GM21717 (cell line): ENCODE data around the gene CCNT2.
"Not testable (repeated sequence)": the region's sequence is repeated elsewhere in the genome, so short reads cannot be mapped to it uniquely, and the experiment has no call there.

ENCODE experiments used
- ATAC-seq: cut with Tn5 transposase; IDR thresholded peaks from one replicate; pipeline ENCODE4 v1.9.1; 2021; ENCODE audit warnings: mild to moderate bottlenecking, moderate library complexity; ENCODE audit not compliant: unreplicated experiment

The CCNT2 gene

GRCh38 chr2:134918526-134919340 lies at the start of gene CCNT2:
Gene CCNT2 (plus strand): TSS chr2:134918822. CDS start chr2:134918855, 33 bp downstream.
- ATAC-seq: peak; percentile 87

GRCh38 chr2:134869946-134870736 lies 48.5 kb upstream of the CCNT2 start:
- no peak for ATAC-seq

- ATAC-seq: no peak
These were observed 45.5 kb upstream of the CCNT2 start for GRCh38 chr2:134873152-134873551.

GRCh38 chr2:134875309-134875708 lies 43.3 kb upstream of the CCNT2 start:
- ATAC-seq: no peak

GRCh38 chr2:134882773-134883172 lies 35.8 kb upstream of the CCNT2 start:
- ATAC-seq: no peak

GRCh38 chr2:134883552-134884293 lies 34.9 kb upstream of the CCNT2 start:
- no peak for ATAC-seq

GRCh38 chr2:134884435-134884834 lies 34.2 kb upstream of the CCNT2 start:
- no peak for ATAC-seq

GRCh38 chr2:134892282-134893035 lies 26.2 kb upstream of the CCNT2 start:
- no peak for ATAC-seq

GRCh38 chr2:134897932-134898331 lies 20.7 kb upstream of the CCNT2 start:
- ATAC-seq: no peak

- ATAC-seq: no peak
These were observed 19.4 kb upstream of the CCNT2 start for GRCh38 chr2:134899204-134899603.

- no peak for ATAC-seq
These were observed 18.5 kb upstream of the CCNT2 start for GRCh38 chr2:134900151-134900550.

GRCh38 chr2:134903701-134904100 lies 14.9 kb upstream of the CCNT2 start:
- ATAC-seq: not testable (repeated sequence)

- no peak for ATAC-seq
These were observed 13.5 kb upstream of the CCNT2 start for GRCh38 chr2:134905168-134905567.

GRCh38 chr2:134906726-134907125 lies 11.9 kb upstream of the CCNT2 start:
- ATAC-seq: no peak

- not testable (repeated sequence) for ATAC-seq
These were observed 11.0 kb upstream of the CCNT2 start for GRCh38 chr2:134907441-134908116.

- ATAC-seq: no peak
These were observed 7.7 kb upstream of the CCNT2 start for GRCh38 chr2:134910763-134911399.

- ATAC-seq: no peak
These were observed 7.2 kb upstream of the CCNT2 start for GRCh38 chr2:134911400-134911785.

- no peak for ATAC-seq
These were observed 6.3 kb upstream of the CCNT2 start for GRCh38 chr2:134912361-134912760.

- ATAC-seq: no peak
These were observed 1.2 kb upstream of the CCNT2 start for GRCh38 chr2:134917360-134917865.
